Measurements from ENCODE around the gene GFPT2.

GFPT2 gene

GRCh38 chr5:180334176-180334575, 19.0 kb downstream of the GFPT2 start:
- H3K27ac ChIP-seq (ENCODE audit: extremely low read depth, low read depth, low read length): no peak overlapping the region
- ChIA-PET CTCF (interaction anchor here (1.1 kb wide), 1 partner anchor 19 kb away, joined by 3 read pairs; no protein-coding TSS in a partner anchor), POLR2A (no interaction called here)
- H3K36me3 ChIP-seq (ENCODE audit: control insufficient read depth in 2 of 2, insufficient read depth in 1 of 2, low read length in 2 of 2): peaks cover 0 to 66% of the 10 kb centered on the region in 2 experiments; a peak in 2 of 3 replicates
- no peaks in the 10 kb centered on the region for H3K9me3 ChIP-seq (ENCODE audit: control insufficient read depth, insufficient read depth, low read depth, low read length)
- H3K4me1 ChIP-seq (ENCODE audit: control insufficient read depth, insufficient read depth, low read length): no peaks in the 10 kb centered on the region
- TF ChIP-seq ZNF19 (tag by site-specific recombination; IDR thresholded peaks at IDR 0.05; ENCODE audit: low read depth): no peak
- no peak for TF ChIP-seq ZNF518A (tag by site-specific recombination; conservative IDR thresholded peaks at IDR 0.05; ENCODE audit: low read depth)
- no peak overlapping the region for H3K4me3 ChIP-seq (ENCODE audit: low read depth, low read length)

GRCh38 chr5:180333661-180334060, 19.5 kb downstream of the GFPT2 start:
- CTCF ChIA-PET: interaction anchor here (1.1 kb wide), 1 partner anchor 18 kb away, joined by 3 read pairs; no protein-coding TSS in a partner anchor
- Histone ChIP-seq H3K4me3 (ENCODE audit: low read depth, low read length) (no peak overlapping the region), H3K36me3 (ENCODE audit: control insufficient read depth in 2 of 2, insufficient read depth in 1 of 2, low read length in 2 of 2) (peaks cover 0 to 70% of the 10 kb centered on the region in 2 experiments; a peak in 2 of 3 replicates), H3K27ac (ENCODE audit: extremely low read depth, low read depth, low read length) (no peak overlapping the region), H3K9me3 (ENCODE audit: control insufficient read depth, insufficient read depth, low read depth, low read length) (no peaks in the 10 kb centered on the region), H3K4me1 (ENCODE audit: control insufficient read depth, insufficient read depth, low read length) (no peaks in the 10 kb centered on the region)
- POLR2A ChIA-PET: no interaction called here
- no peak for TF ChIP-seq GLI4 (tag by site-specific recombination; IDR thresholded peaks at IDR 0.05)
- no peak for TF ChIP-seq TSHZ1 (tag by site-specific recombination; IDR thresholded peaks at IDR 0.05; ENCODE audit: borderline replicate concordance)
- no peak for TF ChIP-seq GLIS2 (tag by site-specific recombination; IDR thresholded peaks at IDR 0.05)
- no peak for TF ChIP-seq ZNF26 (tag by site-specific recombination; IDR thresholded peaks at IDR 0.05)
- TF ChIP-seq YY1 (tag by site-specific recombination; IDR thresholded peaks at IDR 0.05): no peak
- TF ChIP-seq ZNF571 (tag by site-specific recombination; IDR thresholded peaks at IDR 0.05): no peak
- TF ChIP-seq SP3 (tag by site-specific recombination; IDR thresholded peaks at IDR 0.05): no peak
- TF ChIP-seq OVOL3 (tag by site-specific recombination; IDR thresholded peaks at IDR 0.05): no peak
- no peak for TF ChIP-seq REPIN1 (tag by site-specific recombination; IDR thresholded peaks at IDR 0.05; ENCODE audit: low read depth)
- TF ChIP-seq ZSCAN18 (tag by site-specific recombination; IDR thresholded peaks at IDR 0.05): no peak
- no peak for TF ChIP-seq EGR2 (tag by site-specific recombination; IDR thresholded peaks at IDR 0.05; ENCODE audit: low read depth)
- TF ChIP-seq PRDM10 (tag by site-specific recombination; IDR thresholded peaks at IDR 0.05): no peak
- no peak for TF ChIP-seq ZFP37 (tag by site-specific recombination; IDR thresholded peaks at IDR 0.05)
- no peak for TF ChIP-seq GLI2 (tag by site-specific recombination; IDR thresholded peaks at IDR 0.05; ENCODE audit: borderline replicate concordance, low read depth)
- TF ChIP-seq ZNF548 (tag by site-specific recombination; IDR thresholded peaks at IDR 0.05): no peak
- TF ChIP-seq ZNF76 (tag by site-specific recombination; IDR thresholded peaks at IDR 0.05; ENCODE audit: borderline replicate concordance, low read depth): no peak
- TF ChIP-seq GFI1B (tag by site-specific recombination; IDR thresholded peaks at IDR 0.05): no peak
- no peak for TF ChIP-seq ZNF558 (tag by site-specific recombination; IDR thresholded peaks at IDR 0.05)

Measured in HEK293 (cell line).